ENCODE measurements around the gene GPX3.
A peak's percentile ranks its signal among the peaks of the same experiment; 100 is the strongest.

Gene GPX3

GRCh38 chr5:151028717-151029116 lies 8.3 kb downstream of the GPX3 start:
- no peaks in the 10 kb centered on the region for H3K9me3 ChIP-seq
- no peaks in the 10 kb centered on the region for H3K27me3 ChIP-seq
- H3K36me3 ChIP-seq: peaks cover 91% of the 10 kb centered on the region
- no peak overlapping the region for H3K4me3 ChIP-seq (ENCODE audit: low read depth in 1 of 2, low read length in 1 of 2)
- no peak for TF ChIP-seq CTCF (IDR thresholded peaks at IDR 0.05)
- peaks cover 12 to 15% of the 10 kb centered on the region in 2 experiments for H3K4me1 ChIP-seq (ENCODE audit: control insufficient read depth in 1 of 2, insufficient read depth in 1 of 2, low read depth in 1 of 2, low read length in 1 of 2)
- no peak overlapping the region for H3K27ac ChIP-seq

- H3K9me3 ChIP-seq: no peaks in the 10 kb centered on the region
- H3K4me1 ChIP-seq (ENCODE audit: control insufficient read depth in 1 of 2, insufficient read depth in 1 of 2, low read depth in 1 of 2, low read length in 1 of 2): peaks cover 5 to 8% of the 10 kb centered on the region in 2 experiments
- H3K27ac ChIP-seq: peak overlapping the region; percentile 21
- no peak for TF ChIP-seq CTCF (IDR thresholded peaks at IDR 0.05)
- H3K36me3 ChIP-seq: peaks cover 98% of the 10 kb centered on the region
- no peak overlapping the region for H3K4me3 ChIP-seq (ENCODE audit: low read depth in 1 of 2, low read length in 1 of 2)
- no peaks in the 10 kb centered on the region for H3K27me3 ChIP-seq
Observed at GRCh38 chr5:151029179-151030055, 9.0 kb downstream of the GPX3 start.

- H3K36me3 ChIP-seq: peaks cover 100% of the 10 kb centered on the region
Observed at GRCh38 chr5:151030056-151030336, 9.6 kb downstream of the GPX3 start.

GRCh38 chr5:151030379-151030778 lies 10.0 kb downstream of the GPX3 start:
- Histone ChIP-seq H3K9me3 (no peaks in the 10 kb centered on the region), H3K4me1 (ENCODE audit: control insufficient read depth in 1 of 2, insufficient read depth in 1 of 2, low read depth in 1 of 2, low read length in 1 of 2) (no peaks in the 10 kb centered on the region), H3K27me3 (no peaks in the 10 kb centered on the region), H3K36me3 (peaks cover 100% of the 10 kb centered on the region), H3K4me3 (ENCODE audit: low read depth in 1 of 2, low read length in 1 of 2) (no peak overlapping the region), H3K27ac (peak overlapping the region; percentile 21)
- no peak for TF ChIP-seq CTCF (IDR thresholded peaks at IDR 0.05)

More at GRCh38 chr5:151030056-151030336, 9.6 kb downstream of the GPX3 start:
- no peaks in the 10 kb centered on the region for H3K9me3 ChIP-seq
- H3K4me1 ChIP-seq (ENCODE audit: control insufficient read depth in 1 of 2, insufficient read depth in 1 of 2, low read depth in 1 of 2, low read length in 1 of 2): peaks cover 0 to 2% of the 10 kb centered on the region in 2 experiments
- peak overlapping the region; percentile 21 for H3K27ac ChIP-seq
- H3K27me3 ChIP-seq: no peaks in the 10 kb centered on the region
- no peak overlapping the region for H3K4me3 ChIP-seq (ENCODE audit: low read depth in 1 of 2, low read length in 1 of 2)
- TF ChIP-seq CTCF (IDR thresholded peaks at IDR 0.05): no peak

- H3K27ac ChIP-seq: no peak overlapping the region
- H3K9me3 ChIP-seq: no peaks in the 10 kb centered on the region
- H3K36me3 ChIP-seq: peaks cover 100% of the 10 kb centered on the region
- TF ChIP-seq CTCF (IDR thresholded peaks at IDR 0.05): no peak
- H3K4me1 ChIP-seq (ENCODE audit: control insufficient read depth in 1 of 2, insufficient read depth in 1 of 2, low read depth in 1 of 2, low read length in 1 of 2): no peaks in the 10 kb centered on the region
- no peaks in the 10 kb centered on the region for H3K27me3 ChIP-seq
- no peak overlapping the region for H3K4me3 ChIP-seq (ENCODE audit: low read depth in 1 of 2, low read length in 1 of 2)
Observed at GRCh38 chr5:151031554-151031953, 11.2 kb downstream of the GPX3 start.

Data from neutrophil (primary cell).